RWPE1 (cell line): ENCODE data around the gene IP6K1.

Experiments used
- CTCF ChIA-PET: fragments of 350-600 bp; sonication (Branson Sonifier 250); formaldehyde crosslinking; extraction: SDS; loops from one replicate; lab custom pipeline; 2021; lab: Yijun Ruan, JAX
- POLR2A ChIA-PET: fragments of 400-600 bp; formaldehyde crosslinking; extraction: SDS; loops from one replicate; lab custom pipeline; 2020; ENCODE audit warnings: antibody characterized with exemption; ENCODE audit not compliant: low non-redundant PET; lab: Yijun Ruan, JAX
- DNase-seq: peaks from one replicate; pipeline ENCODE4 v3.0.0; 2012; ENCODE audit warnings: low spot score
- H3K27ac ChIP-seq: fragments of 450-650 bp; 2 replicates; pipeline ENCODE4 v1.5.1; 2017
- TF ChIP-seq, protein P1 (sequence below): fragments of 450-650 bp; conservative IDR thresholded peaks from 2 replicates; pipeline ENCODE4 v1.5.1; 2017; ENCODE audit warnings: low read depth, mild to moderate bottlenecking

IP6K1 gene

DNA sequence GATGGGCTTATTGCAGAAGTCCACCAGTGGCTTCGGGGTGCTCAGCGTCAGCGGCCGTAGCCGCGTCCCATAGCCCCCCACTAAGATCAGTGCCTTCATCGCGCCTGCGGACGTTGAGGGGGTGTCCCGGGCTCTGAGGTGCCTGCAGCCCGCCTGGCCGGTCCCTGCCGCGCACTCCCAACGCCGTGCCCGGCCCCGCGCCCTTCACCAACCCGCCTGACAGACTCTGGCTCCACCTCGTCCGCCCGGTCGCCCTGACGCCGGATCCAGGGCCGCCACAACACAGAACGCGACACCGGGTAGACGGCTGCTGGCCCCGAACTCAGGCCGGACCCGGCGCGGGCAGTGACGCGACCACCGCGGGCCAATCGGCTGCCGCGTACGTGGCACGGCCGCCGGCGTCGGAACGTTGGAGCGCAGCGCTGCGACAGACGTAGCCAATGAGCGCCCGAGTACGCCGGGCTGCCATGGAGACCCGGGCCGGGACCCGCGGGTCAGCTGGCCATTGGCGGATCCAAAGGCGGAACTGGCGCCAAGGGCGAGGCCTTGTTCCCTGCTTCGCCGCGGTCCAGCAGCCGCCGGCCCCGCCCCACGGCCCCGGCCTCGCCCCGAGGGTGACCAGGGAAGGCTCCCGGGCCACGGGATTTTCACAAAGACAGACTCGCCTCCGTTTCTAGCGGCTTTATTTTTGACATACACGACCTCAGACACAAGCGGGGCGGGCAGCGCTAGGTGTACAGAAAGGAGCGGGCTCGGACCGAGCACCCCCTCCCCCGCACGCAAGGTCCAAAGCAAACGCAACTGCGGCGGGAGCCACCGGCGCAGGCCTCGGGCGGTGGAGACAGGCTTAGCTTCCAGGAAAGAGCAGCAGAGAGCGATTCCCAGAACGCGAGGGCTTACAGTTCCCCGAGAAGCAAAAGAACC lies 62.5 kb downstream of the IP6K1 start, which contains the start of gene GMPPB:
Gene GMPPB, minus strand, starts transcription at position 324 of the 924 bp plus-strand sequence. Its CDS starts 225 bp downstream, at position 99.
- POLR2A ChIA-PET: no interaction called here
- H3K27ac ChIP-seq: peak within 1 kb of the TSS; percentile 89

DNA sequence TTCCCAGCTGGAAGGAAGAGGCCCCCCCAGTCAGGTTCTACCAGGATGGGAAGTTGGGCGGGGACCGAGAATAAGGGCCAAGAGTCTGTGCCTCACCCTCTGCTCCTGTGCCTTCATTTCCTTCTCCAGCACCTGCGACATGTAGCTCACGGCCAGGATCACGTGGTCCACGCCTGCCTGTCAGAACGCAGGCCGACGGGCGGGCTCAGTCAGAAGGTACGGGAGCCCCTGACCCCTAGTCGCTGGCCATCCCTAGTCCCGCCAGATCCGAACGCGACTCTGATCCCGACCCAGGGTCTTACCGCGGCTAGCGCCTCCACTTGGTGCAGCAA lies 63.1 kb downstream of the IP6K1 start:
- ChIA-PET POLR2A (no interaction called here), CTCF (interaction anchor here (0.9 kb wide), 1 partner anchor 50 kb away, joined by 5 read pairs; no protein-coding TSS in a partner anchor)
- H3K27ac ChIP-seq: peak overlapping the region; percentile 89

More for the DNA sequence above, 62.5 kb downstream of the IP6K1 start, which contains the start of gene GMPPB:
- peak; percentile 90 for DNase-seq
- TF ChIP-seq, protein P1, sequence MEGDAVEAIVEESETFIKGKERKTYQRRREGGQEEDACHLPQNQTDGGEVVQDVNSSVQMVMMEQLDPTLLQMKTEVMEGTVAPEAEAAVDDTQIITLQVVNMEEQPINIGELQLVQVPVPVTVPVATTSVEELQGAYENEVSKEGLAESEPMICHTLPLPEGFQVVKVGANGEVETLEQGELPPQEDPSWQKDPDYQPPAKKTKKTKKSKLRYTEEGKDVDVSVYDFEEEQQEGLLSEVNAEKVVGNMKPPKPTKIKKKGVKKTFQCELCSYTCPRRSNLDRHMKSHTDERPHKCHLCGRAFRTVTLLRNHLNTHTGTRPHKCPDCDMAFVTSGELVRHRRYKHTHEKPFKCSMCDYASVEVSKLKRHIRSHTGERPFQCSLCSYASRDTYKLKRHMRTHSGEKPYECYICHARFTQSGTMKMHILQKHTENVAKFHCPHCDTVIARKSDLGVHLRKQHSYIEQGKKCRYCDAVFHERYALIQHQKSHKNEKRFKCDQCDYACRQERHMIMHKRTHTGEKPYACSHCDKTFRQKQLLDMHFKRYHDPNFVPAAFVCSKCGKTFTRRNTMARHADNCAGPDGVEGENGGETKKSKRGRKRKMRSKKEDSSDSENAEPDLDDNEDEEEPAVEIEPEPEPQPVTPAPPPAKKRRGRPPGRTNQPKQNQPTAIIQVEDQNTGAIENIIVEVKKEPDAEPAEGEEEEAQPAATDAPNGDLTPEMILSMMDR: no peak
- CTCF ChIA-PET: interaction anchor here (0.9 kb wide), 1 partner anchor 51 kb away, joined by 5 read pairs; no protein-coding TSS in a partner anchor

DNA sequence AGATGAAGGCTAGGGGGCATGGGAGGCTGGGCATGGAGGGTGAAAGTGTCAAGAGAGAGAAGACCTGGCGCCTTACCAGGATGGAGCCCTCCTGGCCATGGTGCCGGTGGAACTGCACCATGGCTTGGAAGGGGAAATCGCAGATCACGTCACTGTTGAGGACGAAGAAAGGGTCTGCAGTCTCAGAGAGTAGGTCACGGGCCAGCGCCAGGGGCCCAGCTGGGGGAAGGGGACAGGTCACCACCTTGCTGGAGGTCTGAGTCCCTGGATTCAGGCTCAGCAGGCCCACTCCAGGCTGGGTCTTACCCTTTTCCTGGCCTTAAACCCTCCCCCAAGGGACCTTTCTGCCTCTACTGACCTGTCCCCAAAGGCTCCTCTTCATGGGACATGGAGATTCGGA lies 63.4 kb downstream of the IP6K1 start:
- POLR2A ChIA-PET: no interaction called here
- no peak for DNase-seq
- H3K27ac ChIP-seq: peak overlapping the region; percentile 89
- CTCF ChIA-PET: interaction anchor here (0.9 kb wide), 1 partner anchor 50 kb away, joined by 5 read pairs; no protein-coding TSS in a partner anchor
- TF ChIP-seq, protein P1: no peak

More for the DNA sequence above, 63.1 kb downstream of the IP6K1 start:
- TF ChIP-seq, protein P1: no peak
- no peak for DNase-seq

DNA sequence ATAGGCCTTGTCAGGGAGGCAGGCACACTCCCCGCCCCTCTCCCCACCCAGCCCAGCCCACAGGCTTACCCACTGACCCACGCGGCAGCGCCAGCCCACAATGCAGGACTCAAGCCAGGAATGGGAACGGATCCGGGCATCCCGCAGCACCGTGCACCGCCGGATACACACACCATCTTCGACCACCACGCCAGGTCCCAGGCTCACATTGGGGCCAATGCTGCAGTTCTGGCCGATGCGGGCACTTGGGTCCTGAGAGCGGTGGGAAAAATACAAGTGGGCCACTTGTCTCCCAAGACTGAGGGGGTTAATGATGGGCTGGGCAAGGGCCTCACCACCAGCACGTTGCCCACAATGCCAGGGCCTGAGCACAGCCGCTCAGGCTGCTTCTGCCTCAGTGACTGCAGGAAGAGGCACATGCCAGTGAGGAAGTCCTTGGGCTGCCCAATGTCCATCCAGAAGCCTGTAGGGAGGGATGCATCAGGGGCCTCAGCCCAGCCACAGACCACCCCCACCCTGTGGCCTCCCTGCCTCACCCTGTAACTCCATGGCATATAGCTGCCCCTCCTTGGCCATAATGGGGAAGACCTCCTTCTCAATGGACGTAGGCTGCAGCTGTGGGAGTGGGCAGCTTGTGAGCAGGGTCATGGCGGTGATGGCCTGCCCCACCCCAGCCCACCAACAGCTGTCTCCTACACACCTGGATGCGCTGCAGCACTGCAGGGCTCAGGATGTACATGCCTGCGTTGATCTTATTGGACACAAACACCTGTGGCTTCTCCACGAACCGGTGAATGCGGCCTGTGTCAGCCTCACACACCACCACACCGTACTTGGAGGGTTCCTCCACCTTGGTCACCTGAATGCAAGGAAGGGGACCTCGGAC lies 64.2 kb downstream of the IP6K1 start:
- ChIA-PET POLR2A (no interaction called here), CTCF (no interaction called here)
- TF ChIP-seq, protein P1: no peak
- H3K27ac ChIP-seq: peak overlapping the region; percentile 89
- no peak for DNase-seq

DNA sequence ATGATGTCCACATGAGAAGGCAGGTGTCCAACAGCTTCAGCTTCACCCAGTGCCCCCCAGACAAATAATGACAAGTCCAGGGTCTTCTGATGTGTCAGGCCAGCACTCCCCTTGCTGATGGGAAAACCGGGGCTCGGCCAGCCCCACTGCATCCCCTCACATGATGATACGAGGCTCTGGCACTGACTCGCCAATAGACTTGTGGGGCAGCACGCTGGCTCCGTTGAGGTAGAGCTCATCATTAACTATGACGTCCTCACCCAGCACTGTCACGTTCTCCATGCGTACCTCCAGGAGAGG lies 64.8 kb downstream of the IP6K1 start:
- TF ChIP-seq, protein P1: no peak
- ChIA-PET POLR2A (no interaction called here), CTCF (no interaction called here)
- no peak for DNase-seq
- peak overlapping the region; percentile 72 for H3K27ac ChIP-seq

DNA sequence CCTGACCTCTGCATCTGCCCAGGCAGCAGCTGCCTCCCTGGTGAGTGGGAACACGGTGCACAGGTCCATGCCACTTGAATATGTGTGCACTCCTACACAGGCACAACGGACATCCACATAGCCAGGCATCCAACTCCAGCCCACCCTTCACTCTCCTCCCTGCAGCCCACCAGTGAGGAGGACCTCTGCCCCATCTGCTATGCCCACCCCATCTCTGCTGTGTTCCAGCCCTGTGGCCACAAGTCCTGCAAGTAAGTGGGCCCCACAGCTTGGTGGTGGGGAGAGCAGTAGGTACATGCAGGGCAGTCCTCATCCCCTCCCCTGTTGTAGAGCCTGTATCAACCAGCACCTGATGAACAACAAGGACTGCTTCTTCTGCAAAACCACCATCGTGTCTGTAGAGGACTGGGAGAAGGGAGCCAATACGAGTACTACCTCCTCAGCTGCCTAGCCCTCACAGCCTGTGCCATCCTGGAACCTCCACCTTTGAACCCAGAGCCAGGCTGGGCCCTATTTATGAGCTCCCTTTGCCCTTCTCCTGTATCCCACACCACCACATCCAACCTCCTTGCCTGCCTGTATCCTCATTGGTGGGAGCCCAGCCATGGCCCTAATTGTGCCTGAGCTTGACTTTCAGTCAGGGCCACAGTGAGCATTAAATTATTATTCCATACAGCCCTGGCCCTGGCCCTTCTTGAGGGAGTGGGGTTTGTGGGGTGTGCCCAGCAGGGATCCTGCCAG lies 65.3 kb downstream of the IP6K1 start:
- CTCF ChIA-PET: no interaction called here
- peak overlapping the region; percentile 72 for H3K27ac ChIP-seq
- POLR2A ChIA-PET: no interaction called here
- DNase-seq: no peak
- TF ChIP-seq, protein P1: no peak
